NCI-H1092 treated with DMSO at 0.1 percent for 48 hours (cell line): Measurements from ENCODE around the gene CREB3L2.
A peak's percentile ranks its signal among the peaks of the same experiment; 100 is the strongest.
"Not testable (repeated sequence)": the region's sequence is repeated elsewhere in the genome, so short reads cannot be mapped to it uniquely, and the experiment has no call there.

Source experiments
- DNase-seq: peaks from one replicate; lab custom pipeline; 2025; lab: John Stamatoyannopoulos, UW

CREB3L2 gene

DNA sequence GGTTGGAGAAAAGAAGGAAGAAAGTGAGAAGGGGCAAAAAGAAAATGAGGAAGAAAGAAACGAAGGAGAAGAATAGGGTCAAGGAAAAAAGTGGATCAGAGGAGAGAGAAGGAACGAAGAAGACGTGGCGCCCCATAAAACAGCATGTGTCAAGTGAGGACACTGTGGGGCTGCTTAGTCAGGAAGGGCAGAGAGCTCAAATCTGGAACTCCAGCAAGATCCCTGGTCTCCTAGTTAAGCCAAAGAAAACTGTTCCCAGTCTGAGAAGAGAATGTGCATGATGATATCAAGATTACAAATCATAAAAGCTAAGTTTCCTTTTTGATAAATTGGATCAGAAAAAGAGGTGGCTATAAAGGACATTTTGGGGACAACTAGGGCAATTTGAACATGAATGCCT is 33.0 kb downstream of the CREB3L2 start:
- no peak for DNase-seq

DNA sequence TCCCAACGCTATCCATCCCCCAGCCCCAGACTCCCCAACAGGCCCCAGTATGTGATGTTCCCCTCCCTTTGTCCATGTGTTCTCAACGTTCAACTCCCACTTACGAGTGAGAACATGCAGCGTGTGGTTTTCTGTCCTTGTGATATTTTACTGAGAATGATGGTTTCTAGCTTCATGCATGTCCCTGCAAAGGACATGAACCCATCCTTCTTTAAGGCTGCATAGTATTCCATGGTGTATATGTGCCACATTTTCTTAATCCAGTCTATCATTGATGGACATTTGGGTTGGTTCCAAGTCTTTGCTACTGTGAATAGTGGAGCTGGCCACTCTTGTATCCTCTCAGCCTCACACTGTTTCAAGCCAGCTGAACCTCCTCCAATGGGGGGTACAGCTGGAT is 33.5 kb downstream of the CREB3L2 start:
- not testable (repeated sequence) for DNase-seq

DNA sequence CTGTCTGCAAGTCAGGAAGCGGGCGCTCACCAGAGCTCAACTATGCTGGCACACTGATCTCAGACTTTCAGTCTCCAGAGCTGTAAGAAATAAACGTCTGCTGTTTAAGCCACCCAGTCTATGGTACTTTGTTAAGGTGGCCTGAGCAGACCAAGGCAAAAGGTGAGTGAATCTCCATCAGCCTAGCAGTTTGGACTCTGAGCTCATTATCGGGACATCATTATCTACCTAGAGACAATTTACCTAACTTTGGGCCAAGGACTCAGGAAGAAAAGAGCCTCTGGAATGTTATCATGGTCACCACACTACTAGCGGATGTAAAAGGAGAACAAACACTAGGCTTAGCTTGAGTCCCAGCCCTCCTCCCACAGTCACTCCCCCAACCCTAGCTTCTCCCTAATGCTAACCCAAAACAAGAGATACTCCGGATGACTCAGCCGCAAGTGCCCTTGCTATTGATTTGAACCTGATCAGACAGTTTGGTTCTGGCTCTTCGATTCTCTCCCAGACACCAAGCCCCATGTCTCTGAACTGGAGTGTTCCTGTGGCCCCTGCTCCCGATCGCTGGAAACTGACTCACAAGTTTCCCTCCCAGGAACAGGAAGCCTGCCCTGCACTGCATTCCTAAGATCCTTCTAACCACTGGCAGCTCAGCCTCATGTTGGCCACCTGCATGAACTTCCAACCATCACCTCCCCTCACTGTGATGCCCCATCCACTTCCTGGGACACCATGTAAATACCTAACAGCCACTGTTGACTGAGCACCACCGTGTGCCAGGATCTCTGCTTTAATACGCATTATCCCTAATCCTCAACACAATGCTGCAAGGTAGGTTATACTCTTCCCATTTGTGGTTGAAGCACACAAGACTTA is 34.5 kb downstream of the CREB3L2 start:
- no peak for DNase-seq

DNA sequence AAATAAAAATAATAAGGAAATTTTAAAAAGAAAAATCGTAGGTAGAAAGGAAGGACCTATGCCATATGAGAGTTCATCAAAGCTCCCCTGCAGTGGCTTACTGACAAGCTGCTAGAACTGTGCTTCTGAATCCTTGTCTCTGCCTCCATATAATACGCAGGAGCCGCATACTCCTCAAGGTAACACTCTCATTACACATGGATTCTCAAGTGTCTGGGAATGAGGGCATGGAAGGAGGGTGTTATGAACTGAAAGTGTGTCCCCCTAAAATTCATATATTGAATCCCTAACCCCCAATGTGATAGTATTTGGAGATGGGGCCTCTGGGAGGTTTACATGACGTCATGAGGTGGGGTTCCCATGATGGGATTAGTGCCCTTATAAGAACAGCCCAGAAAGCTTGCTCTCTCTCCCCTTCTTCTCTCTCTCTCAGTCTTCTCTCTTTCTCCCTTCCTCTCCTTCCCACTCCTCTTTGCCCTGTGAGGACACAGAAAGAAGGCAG is 35.2 kb downstream of the CREB3L2 start:
- DNase-seq, result no peak

DNA sequence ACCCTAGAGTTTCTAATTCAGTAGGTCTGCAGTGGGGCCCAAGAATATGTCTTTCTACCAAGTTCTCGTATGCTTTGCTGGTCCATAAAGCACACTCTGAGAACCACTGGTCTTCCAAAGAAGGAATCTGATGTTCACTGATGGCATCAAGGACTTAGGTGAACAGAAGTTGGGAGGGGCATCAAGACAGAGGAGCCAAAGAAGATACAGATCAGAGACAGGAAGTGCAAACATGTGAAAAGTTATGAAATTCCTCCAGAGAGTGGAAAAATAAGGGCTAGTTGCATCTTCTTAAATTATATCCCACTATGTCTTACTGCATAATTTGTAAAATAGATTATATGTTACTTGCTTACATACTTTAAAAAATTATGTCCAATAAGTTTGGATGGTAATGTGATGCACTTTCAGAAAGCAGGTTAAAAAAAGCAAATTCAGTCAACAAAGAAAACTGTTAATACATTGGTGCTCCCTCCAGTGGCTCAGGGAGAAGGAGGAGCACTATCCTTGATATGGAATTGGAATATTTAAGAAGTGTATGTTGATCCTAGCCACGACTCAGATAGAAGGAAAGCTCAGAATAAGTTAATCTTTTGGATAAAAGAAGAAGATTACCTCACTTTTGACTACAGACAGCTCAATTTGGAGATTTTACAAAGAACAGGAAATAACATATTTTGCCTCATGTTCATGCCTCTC is 35.8 kb downstream of the CREB3L2 start:
- DNase-seq, result no peak

DNA sequence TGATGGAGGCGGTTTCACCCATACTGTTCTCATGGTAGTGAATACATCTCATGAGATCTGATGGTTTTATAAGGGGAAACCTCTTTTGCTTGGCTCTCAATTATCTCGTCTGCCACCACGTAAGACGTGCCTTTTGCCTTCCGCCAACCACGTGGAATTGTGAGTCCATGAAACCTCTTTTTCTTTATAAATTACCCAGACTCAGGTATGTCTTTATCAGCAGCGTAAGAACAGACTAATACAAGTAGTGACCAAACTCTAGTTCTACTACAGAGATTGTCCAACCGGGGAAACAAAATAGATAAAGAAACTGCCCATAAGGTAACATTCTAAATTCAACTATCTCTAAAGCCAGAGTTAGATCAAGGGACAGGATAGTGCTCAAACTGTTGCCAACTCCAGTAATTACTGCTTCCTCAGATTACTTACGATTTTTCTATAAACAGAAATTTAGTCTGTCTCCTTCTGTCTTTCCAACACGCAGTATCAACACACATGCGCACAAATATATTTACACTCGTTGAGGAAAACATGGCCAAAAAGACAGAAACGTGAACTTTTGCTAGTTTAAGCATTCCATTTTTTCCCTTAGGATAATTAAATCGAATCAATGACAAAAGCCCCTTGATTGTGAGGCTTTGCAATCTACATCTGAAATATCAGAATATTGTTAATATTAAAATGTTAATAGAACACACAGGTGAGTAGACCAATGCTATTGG is 36.9 kb downstream of the CREB3L2 start:
- DNase-seq, result no peak

DNA sequence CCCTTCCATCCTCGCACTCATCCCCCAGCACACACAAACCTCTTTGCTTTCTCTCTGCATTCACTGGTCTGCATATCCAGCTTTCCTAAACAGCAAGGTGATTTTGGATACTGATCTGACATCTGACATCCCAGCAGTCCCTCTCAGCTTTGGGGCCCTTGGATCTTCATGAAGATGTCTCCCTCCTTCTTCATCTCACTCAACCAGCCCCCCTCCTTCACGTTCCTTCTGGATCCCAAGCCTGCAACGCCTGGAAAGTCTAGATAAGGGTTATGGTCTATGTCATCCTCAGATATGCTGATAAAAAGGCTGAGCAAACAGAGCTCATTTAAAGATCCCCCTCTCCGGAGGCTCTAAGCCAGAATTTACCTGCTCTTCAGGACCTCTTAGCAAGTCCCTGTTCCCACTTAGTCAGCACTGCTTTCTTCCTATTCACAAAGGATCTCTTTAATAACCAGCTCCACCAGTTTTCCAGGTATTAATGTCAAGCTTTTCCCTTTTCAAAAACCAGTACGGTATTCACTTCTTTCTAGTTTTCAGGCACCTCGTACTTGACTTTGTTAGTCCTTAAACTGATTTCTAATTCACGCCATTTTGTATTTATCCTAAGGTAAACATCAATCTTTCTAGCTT is 38.9 kb downstream of the CREB3L2 start:
- no peak for DNase-seq

DNA sequence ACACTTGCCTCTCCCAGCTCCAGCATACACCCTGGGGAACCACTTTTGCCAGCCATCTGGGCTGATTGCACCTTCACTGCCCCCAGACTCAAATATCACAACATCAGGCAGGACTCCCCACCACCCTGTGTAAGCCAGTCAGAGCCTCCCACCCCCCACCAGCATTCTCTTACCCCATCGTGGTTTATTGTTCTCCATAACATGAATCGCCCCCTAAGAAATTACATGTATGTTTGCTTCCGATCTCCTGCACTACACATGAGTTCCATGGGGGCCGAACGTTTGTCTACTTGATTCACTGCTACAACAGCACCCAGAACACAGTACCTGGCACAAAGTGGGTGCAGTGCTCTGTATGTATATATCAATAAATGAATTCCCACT is 39.4 kb downstream of the CREB3L2 start:
- no peak for DNase-seq

DNA sequence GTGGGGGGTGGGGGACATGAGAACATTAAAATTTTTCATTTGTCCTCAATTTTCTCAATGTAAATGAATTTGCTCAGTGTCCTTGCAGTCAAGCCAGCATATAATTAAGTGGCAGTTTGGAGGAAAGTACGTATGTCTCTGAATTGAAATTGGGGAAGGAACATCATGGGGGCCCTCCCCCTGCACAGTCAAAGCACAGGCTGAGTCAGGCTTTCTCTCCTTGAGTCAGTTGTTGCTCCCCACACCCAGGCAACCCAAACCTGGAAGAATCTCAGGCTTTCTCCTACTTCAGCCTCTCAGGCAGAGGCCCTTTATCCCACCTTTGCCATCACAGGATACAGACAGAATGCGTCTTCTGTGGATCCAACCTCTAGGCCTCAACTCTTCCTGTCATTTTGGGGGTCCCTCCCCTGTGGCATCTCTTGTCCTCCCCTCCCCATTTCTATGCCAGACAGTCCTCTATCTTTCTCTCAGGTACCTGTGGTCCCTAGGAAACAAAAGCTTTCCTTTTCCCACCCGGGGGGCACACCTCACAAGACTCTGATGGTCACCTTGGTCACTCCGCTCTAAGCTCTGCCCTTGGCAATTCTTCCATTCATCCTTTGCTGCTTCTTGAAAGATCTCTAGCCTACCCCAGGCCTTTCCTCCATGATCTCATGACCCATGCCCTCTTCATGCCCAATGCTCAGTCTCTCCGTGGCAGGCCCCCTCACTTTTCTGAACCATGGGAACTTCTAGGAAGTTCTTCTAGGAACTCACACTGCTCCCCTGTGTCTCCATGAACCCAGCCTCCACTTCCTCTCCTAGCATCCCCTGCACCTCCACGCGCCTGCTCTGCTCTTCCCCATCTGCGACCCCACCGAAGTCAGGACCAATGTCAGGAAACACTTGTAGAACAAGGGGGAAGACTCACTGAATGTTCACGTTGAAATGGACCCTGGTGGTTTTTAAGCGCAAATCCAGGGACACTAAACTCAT is 40.4 kb downstream of the CREB3L2 start:
- no peak for DNase-seq

DNA sequence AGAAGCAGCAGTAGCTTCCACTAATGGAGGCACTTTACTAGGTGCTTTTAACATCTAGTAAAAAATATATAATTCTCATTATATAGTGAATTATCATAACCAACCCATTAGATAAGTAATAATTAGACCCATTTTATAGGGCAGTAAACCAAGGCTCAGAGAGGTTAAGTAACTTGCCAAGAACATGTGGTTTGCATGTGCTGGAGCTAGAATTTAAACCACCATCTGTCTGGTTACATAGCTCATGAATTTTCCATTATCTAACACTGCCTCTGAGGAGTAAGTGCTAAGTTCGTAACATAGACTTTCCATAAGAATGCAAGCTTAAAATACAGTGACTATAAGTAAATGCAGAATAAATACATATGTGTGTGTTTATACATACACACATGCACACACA is 41.9 kb downstream of the CREB3L2 start:
- no peak for DNase-seq

DNA sequence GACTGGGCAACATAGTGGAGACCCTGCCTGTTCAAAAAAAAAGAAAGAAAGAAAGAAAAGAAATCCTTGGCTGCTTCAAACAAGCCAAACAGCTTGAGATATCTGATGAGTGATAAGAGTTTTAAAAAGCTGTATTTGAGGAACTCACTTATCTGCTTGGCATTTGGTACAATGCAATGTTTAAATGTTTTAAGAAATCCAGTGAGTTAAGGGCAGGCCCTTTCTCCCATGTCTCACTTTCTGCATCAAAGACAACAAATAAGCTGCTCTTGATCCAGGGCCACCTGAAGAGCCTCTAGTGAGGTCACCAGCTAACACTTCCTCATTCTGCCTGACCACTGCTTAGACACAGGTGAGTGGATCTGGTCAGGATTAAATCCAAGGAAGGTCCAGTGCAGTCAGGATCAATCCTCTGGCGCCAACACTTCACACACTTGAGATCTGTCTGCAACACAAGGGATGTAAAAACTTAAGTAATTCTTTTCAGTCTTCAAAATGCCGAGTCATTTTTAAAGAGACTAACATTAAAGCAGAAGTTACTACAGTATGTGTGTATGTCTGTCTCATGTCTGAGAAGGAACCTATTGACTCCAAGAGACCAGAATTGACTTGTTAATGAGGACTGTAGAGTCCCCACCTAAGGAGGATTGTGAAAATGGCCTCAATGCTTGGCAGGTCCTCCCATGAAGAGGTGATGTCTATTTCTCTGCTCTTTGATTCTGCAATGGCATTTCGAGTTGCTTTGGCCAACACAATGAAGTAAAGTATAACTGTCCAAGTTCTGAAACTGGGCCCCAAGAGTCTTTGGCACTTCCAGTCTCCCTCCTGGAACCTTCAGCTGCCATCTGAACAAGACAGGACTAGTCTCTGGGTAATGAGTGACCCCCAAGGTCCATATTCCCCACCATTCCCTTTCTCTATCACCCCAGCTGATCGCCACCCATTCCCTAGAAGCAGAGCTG is 43.1 kb downstream of the CREB3L2 start:
- DNase-seq, result no peak

DNA sequence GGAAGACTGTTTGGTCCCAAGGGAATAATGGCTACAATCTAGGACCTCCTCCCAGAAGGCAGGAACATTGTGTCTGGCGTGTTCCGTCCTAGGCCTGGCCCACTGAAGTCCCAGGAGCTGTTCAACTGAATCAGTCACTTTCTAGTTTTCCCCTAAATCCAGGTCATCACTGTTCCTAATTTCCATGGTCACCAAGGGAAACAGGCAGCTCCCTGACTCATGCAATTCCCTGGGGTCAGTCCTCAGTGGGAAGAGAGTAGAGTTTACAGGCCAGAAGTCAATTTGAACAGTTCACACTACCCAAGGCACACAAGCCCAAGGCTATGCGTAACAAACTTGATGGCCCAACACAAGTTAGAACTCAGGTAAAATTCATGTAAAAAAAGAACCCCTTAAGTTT is 44.0 kb downstream of the CREB3L2 start:
- no peak for DNase-seq

DNA sequence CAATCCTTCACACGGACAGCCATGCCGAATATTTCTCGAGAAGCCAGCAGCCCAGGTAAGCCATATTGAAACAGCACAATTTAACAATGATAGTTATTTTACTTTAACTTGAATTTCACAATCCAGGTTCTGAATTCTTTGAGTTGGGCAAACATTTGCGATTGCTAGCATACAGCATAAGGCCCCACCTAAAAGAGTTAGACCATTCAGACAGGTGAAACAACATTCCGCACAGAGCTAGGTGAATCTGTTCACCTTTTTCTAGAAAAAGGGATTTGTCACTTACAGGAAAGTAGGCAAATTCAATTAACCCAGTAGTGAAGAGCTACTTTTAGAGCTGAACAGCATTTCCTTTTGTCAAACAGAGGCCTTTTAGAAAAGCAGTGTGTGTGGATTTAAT is 45.3 kb downstream of the CREB3L2 start:
- no peak for DNase-seq

DNA sequence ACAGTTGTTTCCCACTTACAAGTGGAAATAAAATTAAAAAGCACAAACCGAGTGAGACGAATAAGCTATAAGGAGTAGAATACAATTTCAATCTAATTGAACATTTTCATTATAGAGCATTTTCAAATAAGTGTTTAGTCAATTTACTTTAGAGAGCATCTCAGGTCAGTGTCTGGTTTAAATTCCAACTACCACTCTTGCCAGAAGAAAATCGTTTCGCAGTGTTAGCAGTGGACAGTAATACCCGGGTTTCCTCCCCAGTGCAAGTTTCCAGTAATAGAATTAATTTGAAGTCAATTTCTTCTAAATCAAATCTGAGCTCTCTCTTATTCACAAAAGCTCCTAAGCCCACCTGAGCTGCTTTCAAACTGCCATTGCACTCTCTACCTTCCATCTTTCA is 45.7 kb downstream of the CREB3L2 start:
- DNase-seq, result no peak

DNA sequence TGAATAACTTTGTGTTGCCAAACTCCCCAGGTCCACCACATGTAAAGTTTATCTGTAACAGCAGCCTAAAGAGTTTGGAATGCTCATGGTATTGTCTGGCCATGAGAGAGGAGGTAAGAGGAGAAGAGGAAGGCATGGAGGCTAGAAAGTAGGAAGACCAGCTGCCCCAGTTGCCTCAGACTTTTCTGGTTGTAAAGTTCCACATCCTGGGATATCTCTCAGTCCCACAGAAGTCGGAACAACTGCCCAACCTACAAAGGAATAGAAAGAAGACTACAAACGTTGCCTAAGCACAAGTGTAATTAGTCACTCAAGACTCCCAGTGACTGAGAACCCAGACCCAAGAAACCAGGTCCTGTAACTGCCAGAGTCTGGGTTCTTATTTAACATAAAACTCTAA is 47.3 kb downstream of the CREB3L2 start:
- DNase-seq, result no peak

DNA sequence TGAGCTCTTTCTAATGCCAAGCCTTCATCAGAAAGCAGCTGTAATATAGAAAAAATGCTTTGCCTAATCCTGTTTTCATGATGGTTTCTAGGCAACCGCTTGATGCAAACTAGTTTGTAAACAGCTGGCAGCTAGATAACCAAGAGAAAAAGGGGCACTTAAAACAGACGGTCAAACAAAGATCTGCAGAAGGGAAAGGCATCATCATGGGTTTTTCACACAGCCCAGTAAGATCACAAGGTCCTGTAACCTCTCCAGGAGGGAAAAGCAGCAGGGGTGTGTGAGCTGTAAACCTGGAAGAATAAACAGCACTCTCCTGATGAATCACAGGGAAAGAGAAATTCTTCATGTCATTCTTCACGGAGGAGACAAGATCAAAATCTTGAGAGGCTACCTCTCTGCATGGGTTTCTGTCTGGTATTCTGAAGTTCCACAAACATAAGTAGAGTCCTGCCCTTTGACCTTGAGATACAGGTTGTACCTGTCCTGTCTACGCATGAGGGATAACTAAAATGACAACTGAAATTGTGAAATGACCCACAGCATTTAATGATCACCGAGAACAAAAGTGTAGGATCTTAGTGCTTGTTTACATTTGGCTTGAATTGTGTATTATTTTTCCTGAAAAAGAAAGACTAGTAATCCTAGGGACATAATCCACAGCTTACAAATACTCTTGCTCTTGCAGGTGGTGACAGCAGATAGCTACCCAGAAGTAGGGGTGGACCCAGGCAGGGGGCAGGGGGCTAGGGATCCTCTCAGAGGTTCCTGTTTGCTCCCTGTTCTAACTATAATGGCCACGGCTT is 48.0 kb downstream of the CREB3L2 start:
- DNase-seq, result peak; percentile 7

DNA sequence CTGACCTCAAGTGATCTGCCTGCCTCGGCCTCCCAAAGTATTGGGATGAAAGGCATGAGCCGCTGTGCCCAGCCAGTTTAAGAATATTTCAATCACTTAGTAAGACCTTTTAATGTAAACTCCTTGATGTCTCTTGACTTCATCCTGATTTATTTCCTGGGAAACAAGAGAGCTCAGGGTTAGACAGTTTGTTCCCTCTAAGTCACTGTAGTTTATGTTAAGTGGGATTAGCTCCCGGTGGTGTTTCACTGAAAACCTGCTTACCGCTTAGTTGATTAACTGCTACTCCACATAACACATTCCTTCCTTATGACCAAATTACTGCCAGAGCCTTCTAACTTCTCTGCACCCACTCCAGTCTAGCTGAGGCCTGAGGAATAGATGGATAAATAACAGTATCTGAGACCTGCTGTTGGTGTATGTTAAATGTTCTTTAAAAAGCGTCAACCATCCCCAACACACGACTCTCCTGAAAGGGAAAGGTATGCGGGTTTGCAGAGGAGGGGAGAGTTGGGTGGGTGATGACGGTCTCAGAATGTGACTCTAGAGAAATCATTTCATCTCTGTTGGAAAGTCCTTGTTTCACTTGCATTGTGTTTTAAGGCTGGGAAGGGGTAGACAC is 48.7 kb downstream of the CREB3L2 start:
- DNase-seq, result no peak

DNA sequence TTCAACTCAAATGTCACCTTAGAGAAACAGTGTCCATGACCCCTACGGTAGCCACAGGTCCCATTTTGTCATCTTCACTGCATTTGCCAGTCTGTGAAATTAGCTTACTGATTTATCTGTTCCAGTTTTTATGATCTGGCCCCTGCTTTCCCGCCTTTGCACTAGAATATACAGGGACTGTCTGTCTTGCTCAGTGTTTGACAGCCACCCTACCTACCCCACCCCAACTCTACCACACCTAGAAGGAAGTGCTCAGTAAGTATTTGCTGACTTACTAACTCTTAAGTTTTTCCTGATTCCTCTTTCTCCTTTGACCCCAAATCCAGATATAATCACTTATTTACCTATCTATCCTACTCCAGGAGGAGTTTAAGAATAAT is 49.5 kb downstream of the CREB3L2 start:
- no peak for DNase-seq
